ENCODE measurements around the gene PLPPR1.
"Not testable (repeated sequence)": the region's sequence is repeated elsewhere in the genome, so short reads cannot be mapped to it uniquely, and the experiment has no call there.

PLPPR1 gene

GRCh38 chr9:101050650-101051049 is 22.1 kb downstream of the PLPPR1 start:
- DNase-seq: no peak

GRCh38 chr9:101054657-101055056 is 26.1 kb downstream of the PLPPR1 start:
- DNase-seq: no peak

DNA sequence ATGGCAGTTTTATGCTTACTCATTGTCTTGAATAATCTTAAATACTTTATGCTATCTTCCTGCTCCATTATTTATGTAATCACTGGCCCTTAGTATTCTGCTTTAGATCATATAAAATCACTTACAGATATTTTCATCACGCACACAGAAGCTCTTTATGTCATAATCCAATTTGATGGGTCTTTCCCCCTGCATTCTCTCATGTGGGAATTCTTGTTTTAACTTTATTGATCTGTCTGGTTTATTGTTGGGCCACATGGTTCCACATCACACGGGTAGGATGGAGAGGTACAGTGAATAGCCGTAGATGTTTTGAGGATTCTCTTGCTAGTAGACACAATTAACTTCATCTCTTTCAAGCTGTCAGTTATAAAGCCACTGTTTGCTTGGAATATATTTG is 27.0 kb downstream of the PLPPR1 start:
- DNase-seq: no peak

DNA sequence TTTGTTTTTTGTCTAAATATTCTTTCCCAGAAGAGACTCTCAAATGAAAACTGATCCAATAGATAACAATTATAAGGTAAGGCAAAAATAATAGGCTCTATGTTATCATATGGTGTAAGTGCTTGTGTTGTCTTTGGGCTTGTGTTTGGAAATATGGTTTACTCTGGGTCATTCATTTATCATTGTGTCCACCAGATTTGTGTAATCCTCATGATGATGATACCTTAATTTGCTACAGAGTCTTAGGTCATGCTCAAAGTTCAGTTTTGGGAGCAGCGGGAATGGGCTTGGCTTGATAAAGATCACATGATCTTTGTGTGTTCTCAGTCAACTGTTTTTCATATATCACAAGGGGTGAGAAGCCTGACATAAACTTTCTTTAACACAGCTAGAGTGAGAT is 34.2 kb downstream of the PLPPR1 start:
- DNase-seq: no peak

DNA sequence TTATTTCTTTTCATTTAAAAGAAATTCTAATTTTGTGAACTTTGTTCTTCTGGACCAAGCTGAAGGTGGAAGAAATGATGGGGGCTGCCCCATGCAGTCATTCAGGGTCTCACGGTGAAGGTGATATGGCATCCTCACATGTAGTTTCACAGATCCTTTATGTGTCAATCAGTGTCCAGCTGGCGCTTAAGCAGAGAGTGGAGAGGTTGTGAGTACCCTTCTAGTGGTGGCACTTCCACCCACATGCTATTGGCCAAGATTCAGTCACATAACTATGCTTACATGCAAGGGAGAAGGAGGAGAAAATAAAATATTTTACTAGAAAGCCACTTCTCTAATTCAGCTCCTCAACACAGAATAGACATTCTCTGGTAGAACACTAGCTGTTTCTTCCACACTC is 34.7 kb downstream of the PLPPR1 start:
- no peak for DNase-seq

DNA sequence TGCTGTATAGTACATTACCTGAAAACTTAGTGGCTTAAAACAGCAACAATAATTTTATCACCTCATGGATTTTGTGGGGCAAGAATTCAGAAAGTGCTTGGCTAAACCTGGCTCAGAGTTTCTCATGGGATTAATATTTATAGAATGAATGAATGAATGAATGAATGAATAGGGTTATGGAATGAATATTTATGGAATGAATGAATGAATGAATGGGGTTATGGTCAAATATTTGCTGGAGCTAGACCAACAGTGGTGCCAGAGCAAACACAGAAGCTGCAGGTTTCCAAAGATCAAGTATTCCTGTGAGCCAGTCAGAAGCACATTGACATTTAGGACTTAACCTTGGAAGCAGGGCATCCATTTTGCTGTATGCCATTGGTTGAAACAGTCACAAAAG is 35.7 kb downstream of the PLPPR1 start:
- no peak for DNase-seq

DNA sequence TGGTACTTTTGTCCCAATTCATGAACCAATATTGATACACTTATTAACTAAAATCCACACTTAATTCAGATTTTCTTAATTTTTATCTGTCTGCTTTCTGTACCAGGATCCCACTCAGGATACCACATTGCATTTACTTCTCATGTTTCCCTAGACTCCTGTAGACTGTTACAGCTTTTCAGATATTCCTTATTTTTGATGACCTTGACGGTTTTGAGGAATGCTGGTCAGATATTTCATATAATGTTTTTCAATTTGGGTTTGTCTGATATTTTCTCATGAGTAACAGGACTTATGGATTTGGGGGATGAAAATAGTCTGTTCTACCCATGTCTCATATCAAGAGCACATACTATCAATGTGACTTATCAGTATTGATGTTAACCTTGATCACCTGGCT is 37.4 kb downstream of the PLPPR1 start:
- no peak for DNase-seq

GRCh38 chr9:101068696-101069095 is 40.2 kb downstream of the PLPPR1 start:
- DNase-seq: no peak

DNA sequence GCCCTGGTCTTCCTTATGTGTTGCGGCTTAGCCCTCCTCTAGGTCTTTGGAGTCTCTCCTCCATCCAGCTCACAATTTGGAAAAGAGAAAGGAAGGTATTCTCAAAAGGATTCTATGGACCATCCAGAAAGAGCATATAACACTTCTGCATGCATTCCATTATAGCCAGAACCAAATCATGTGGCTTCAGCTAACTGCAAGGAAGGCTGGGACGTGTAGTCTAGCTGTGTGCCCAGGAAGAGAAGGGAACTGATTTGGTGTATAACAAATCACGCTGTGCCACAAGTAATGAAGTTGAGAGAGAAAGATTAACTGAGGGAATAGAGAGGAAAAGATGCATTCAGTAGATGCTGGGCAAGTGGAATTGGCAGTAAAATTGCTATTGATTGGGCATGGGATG is 43.7 kb downstream of the PLPPR1 start:
- DNase-seq: no peak

DNA sequence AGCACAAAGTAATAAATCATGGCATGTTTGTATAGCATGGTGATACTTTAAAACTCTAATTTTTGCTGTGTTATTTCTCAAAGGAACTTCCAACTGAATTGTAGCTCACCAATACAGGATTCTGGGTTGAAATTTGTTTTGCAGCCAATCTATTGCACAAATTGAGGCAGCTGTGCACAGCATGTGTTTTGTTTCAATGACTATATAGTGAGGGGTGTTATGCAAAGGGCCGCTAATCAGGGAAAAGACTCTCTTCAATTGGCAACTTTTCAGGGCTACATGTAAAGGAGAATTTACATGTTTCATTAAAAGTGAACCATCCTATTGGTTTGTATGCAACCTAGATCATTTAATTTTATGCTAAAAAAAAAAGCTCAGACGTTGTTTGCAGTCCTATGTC is 44.6 kb downstream of the PLPPR1 start:
- no peak for DNase-seq

DNA sequence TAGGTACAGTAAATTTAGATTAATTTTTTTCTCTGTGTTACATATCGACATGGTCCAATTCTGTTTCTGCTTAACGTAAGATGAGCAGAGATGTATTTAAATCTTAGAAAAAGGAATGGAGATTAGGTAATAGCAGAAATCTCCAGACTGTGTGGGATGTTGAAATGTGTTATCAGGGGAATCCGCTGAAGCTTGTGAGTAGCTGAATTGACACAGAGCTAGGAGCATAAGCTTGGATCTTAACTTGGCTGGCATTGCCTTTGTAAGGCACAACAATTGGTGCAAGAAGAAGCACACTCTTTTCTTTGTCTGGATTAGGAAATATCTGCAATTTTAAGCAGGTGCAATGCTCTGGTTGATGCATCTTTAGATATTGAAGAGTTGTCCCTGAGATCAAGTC is 53.1 kb downstream of the PLPPR1 start:
- DNase-seq: no peak

GRCh38 chr9:101083448-101084202 is 55.1 kb downstream of the PLPPR1 start:
- no peak for DNase-seq

DNA sequence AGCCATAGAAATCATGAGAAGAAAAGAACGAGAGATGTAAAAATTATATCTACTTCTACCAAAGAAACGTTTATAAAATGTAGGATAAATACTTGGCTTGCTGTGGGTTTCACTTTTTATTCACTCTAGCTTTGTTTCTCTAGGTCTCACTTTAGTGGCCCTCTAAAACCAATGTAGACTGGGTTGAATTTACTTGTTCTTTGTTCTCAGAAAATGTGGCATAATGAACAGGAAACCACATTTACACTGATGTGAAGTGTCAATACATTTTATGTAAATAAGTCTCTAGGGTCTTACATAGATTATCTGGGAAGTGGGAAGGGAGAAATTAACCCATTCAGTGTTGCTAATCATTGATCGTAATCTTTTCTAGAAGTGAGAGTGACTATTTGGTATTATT is 58.9 kb downstream of the PLPPR1 start:
- DNase-seq: no peak

GRCh38 chr9:101092922-101093321 is 64.4 kb downstream of the PLPPR1 start:
- no peak for DNase-seq

- DNase-seq: no peak
These were observed 65.1 kb downstream of the PLPPR1 start for GRCh38 chr9:101093620-101094019.

GRCh38 chr9:101094686-101095085 is 66.2 kb downstream of the PLPPR1 start:
- DNase-seq: no peak

DNA sequence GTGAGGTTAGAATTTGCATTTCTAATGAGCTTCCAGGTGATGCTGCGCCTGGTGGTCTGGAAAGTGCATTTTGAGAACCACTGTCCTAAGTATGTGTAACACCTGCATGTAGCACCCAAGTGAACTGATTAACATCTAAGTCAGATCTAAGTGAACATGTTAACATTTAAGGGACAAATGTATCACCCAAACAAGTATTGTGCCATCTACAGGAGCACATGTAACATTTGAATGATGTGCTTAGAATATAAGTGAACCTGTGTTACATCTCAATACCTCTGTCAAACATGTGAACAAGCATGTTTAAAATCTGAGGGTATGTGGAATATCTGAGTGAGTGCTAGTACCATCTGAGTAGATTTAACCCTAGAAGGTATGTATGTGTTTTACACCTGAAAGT is 68.7 kb downstream of the PLPPR1 start:
- DNase-seq: no peak

DNA sequence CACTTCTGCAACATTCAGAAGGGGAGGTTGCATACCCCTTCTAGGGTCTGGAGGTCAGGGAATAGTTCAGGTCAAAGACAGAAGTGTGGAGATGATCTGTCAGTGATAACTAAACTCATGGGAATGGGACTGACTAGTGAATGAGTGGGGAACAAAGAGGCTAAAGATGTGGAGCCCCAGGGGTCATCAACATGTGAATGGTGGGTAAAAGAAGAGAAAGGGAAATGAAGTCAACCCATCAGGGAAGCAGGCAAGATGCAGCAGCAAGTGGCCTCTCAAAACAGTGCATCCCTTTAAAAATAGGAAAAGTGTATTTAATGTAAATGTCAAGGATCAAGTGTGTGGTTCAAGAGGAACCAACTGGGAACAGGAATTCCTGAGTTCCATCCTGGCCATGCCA is 69.9 kb downstream of the PLPPR1 start:
- DNase-seq: no peak

GRCh38 chr9:101114317-101114716 is 85.8 kb downstream of the PLPPR1 start:
- DNase-seq: no peak

DNA sequence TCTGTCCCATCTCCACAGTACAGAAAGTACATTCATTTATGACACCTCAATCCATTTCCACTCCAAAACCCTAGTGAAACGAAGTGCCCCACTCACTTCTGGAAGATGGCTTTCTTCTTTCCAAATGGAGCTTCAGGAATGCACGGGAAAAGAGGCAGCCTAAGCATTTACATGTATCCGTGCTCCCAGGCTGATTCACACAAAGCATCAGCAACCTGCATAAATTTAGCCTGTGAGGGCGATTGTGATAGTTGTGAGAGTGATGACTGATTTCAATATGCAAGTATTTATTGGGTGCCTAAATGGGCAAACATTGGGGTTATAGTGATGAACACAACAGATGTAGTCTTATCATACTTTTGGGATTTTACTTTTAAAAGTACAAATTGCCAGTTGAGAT is 86.6 kb downstream of the PLPPR1 start:
- no peak for DNase-seq

DNA sequence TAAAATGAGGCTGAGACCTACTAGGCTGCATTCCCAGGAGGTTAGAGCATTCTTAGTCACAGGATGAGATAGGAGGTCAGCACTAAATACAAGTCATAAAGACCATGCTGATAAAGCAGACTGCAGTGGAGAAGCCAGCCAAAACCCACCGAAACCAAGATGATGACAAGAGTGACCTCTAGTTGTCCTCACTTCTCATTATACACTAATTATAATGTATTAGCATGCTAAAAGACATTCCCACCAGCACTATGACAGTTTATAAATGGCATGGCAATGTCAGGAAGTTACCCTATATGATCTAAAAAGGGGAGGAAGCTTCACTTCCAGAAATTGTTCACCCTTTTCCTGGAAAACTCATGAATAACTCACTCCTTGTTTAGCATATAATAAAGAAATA is 88.6 kb downstream of the PLPPR1 start:
- DNase-seq: no peak

- DNase-seq: no peak
These were observed 90.8 kb downstream of the PLPPR1 start for GRCh38 chr9:101119206-101119819.

DNA sequence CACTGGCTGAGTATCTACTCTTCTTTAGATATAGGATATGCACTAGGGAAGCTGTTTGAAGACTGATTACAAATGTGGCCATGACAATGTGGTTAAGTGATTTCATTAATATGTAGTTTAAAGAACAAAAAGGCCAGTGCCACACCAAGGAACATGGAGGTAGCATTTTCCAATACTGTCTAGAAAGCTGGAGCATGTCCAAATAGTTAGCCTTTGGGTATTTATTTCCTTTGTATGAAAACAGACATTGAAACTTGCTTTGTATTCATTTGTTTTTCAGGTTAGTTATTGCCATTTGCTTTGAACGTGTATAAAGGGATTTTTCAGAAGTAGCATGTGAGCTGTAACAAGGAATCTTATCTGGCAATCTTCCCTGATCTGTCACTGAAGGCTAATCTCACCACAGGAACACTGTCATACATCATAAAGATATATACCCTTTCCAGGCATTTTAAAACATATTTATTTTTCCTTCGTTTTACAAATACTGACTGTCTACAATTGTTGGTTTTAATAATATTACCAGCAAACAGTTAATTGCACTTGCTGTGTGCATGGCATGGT is 93.4 kb downstream of the PLPPR1 start:
- no peak for DNase-seq

DNA sequence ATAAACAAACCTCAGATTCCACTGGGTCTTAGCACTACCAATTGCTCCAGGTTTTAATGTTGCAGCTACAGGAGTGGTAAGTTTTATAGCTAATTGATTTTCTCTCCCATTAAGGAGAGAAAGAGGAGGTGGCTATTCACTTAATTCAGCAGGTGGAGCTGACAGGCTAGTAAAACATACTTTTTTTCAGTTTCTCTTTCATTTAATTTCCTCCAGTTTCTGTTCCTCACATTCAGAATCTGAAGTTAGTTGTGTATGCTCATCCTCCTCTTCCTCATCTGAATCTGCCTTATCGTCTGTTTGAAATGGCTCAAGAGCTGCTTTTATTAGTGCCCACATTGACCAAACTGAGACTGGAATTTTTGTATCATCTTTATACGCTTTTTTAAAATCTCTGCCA is 98.0 kb downstream of the PLPPR1 start:
- DNase-seq: no peak

GRCh38 chr9:101127369-101127768 is 98.8 kb downstream of the PLPPR1 start:
- not testable (repeated sequence) for DNase-seq
